NCI-H187 treated with DMSO at 0.1 percent for 48 hours (cell line): ENCODE measurements around the gene ENDOD1.

ENCODE experiments used
- DNase-seq: peaks from one replicate; lab custom pipeline; 2025; lab: John Stamatoyannopoulos, UW

The ENDOD1 gene

GRCh38 chr11:95143106-95143681 is 53.5 kb downstream of the ENDOD1 start:
- no peak for DNase-seq

GRCh38 chr11:95144313-95145235 is 54.9 kb downstream of the ENDOD1 start:
- DNase-seq, result no peak

- no peak for DNase-seq
Observed at GRCh38 chr11:95145430-95146060, 55.9 kb downstream of the ENDOD1 start.

DNA sequence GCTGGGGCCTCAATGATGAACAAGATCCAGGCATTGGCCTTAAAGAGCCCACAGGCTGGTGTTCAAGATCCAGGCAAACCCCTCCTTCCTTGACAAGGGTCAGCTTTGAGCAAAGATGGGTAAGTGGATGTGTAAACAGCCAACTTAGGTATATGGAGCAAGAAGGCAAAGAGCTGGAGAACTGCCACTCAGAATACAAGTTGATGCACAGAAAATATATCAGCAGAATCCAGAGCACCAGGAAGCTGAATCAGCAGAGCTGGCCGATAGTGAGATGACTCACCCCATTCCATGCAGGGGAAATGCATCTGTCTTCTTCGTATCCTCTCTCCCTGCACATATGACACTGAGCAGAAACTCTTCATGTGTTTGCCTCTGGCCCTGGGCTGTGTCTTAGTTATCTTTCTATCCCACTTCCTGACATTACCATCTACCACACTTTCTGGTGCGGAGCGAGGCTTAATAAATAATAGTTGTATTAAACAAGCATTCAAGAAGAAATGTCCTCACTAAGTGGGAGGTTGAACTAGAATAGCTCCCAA is 57.8 kb downstream of the ENDOD1 start:
- no peak for DNase-seq

GRCh38 chr11:95148406-95148805 is 58.8 kb downstream of the ENDOD1 start:
- no peak for DNase-seq

GRCh38 chr11:95148938-95149337 is 59.3 kb downstream of the ENDOD1 start:
- no peak for DNase-seq

- DNase-seq, result no peak
Observed at GRCh38 chr11:95149651-95150364, 60.2 kb downstream of the ENDOD1 start.

DNA sequence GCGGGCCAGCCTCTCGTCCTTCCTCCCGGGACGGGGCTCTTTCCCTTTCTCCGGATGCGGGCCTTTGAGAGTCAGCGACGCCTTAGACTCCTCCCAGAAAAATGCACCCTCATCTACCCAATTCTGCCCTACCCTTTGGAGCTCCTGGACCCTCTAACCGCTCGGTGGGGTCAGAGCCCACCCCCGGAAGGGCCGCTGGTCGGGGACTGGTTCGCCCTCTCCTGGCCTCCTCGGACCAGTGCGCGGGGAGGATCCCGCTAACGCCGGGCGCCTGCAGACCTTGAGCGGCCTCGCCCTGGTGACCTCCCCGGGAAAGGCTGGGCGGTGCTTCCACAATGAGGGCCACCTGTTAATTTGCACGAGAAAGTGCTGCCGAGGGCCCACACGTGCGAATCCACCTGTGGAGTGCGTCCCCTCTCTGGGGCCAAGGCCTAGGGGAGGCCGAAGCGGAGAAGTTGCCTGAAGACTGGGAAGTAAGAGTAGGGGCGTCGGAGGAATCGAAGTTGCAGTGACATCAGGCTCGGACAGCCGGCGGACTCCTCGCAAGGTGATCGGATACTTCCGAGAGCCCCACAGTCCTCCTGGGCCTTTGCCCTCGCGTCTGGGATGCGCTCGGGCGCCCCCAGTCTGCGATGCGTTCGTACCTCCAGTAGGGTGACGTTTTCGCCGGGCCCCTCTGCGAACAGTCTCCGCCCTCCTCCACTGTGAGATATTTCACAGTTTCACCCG is 61.5 kb downstream of the ENDOD1 start:
- DNase-seq, result peak; percentile 31

DNA sequence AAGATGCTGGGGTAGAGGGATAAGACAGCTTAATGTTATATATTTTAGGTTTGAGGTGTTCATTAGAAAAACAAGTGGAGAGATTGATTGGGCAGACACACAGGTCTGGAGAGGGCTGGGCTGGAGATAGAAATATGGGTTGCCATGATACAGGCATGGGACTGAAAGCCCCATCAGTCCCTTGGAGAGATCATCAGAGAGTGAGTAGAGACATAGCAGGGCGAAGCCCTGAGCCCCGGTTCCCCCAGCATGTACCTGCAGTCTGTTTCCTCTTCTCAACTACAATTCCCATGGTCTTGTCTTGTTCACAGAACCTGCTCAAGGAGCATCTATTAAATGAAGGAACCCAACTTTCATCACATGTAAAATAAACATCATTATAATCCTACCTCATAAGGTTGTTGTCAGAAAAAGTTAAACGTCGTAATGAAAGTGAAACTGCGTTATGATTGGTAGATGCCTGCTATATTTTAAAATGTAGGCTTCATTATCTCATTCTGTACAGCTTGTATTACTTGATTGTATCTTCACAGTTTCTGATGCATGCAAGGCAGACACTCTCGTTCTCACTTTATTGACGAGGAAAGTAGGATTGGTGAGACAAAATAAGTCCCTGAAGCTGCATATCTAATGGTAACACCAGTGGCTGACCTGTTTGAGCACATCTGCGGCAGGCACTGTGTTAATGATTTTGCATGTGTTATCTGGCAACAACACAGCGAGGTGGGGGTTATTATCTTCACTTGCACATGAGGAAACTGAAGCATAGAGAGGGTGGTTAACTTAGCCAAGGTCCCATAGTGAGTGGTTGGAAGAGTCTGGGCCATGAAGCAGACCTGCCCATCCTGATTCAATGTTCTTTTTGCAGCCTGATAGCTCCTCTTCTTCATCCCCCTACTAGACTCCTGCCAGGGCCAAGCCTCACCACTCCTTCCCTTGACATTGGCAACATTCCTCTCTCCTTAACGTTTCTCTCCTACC is 63.5 kb downstream of the ENDOD1 start:
- DNase-seq, result no peak

DNA sequence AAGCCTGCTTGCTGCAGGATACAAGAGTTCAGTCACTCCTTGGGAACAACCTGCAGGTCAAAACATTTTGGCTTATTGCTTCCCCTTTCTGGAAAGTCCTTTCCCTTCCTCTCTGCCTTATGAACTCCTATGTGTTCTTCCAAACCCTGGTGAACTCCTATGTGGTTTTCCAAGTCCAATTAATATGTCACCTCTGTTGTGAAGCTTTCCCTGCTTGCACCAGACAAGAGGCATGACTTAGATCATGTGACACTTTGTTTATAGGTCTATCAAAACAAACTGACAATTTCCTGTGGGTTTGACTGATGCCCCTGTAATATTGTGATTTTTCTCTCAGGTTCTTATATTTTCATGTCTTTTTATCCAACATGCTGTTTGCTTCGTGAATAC is 64.2 kb downstream of the ENDOD1 start:
- no peak for DNase-seq

- DNase-seq, result peak; percentile 8
Observed at GRCh38 chr11:95154514-95154913, 64.9 kb downstream of the ENDOD1 start.

DNA sequence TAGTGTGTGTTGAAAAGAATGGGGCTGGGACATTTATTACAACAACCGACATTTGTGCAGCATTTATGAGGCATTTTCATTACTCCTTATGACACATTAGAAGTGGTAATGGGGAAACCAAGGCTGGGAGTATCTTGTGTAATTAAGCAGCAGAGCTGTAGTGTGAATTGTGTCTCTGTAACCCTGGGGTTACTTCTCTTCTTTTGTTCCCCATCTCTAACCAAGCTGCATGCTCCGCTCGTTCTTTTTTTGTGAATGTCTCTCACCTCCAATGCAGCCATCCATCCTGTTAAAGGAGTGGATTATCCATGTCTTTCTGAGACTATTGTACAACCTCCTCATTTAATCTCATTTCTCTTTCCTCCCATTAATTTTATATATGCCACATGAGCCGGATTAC is 65.7 kb downstream of the ENDOD1 start:
- no peak for DNase-seq

DNA sequence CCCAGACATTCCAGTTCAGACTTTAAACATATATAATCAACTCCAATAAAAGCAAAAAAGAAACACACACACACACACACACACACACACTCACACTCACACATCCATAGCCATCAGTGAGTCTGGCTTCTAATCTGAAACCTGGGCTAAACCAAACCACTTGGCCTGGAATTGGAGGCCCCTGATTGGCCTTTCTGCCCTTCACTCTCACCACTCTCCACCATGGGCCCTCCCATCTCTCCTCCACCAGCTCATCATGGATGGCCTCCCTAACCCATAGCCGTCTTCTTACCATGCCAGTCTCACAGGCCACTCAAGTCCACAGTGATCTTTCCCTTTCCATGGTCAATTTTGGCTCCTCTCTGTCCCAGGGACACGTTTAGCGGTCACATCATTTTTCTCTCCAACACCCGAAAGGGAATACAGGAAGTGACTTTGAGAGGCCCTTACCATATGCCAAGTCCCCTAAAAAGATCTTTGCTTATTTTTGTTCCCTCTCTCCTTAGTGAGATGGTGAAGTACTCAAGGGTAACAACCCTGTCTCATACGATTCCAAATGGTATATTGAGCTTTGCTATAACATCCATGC is 66.6 kb downstream of the ENDOD1 start:
- DNase-seq, result no peak

- DNase-seq, result no peak
Observed at GRCh38 chr11:95156916-95157541, 67.4 kb downstream of the ENDOD1 start.

DNA sequence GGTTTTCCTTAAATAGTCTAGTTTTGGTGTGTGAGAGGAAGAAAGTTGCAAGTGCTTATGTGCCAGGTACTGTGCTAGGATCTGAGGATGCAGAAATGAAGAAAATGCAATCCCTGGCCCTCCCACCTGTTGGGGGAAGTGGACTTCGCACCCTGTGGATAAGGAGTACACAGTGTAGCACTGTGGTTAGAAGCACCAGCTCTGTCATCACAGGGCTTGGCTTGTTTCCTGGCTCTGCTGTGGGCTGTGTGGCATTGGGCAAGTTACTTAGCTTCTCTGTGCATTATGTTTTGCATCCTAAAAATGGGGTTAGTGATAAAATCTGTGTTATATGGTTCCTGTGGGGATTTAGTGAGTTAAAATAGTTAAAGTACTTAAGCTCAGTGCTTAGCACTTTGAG is 68.2 kb downstream of the ENDOD1 start:
- DNase-seq, result no peak

- no peak for DNase-seq
Observed at GRCh38 chr11:95161248-95161647, 71.6 kb downstream of the ENDOD1 start.

- no peak for DNase-seq
Observed at GRCh38 chr11:95163106-95163505, 73.5 kb downstream of the ENDOD1 start.

DNA sequence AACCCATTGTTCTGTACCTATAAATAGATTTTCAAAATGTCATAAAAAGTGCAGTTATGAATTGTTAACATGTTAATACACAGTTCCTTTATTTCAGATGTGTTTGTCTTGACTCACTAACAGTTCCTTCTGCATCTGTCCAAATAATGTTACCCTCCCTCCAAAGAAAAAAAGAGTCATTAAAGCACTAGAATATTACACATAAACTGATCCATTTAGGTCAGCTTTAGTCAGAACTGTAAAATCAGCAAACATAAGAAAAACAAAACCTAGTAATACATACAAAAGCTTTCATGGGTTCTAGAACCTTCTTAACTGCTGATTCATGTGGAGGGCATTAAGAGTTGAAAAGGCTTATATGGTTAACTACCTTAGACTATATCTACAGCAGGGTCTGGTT is 76.0 kb downstream of the ENDOD1 start:
- no peak for DNase-seq

DNA sequence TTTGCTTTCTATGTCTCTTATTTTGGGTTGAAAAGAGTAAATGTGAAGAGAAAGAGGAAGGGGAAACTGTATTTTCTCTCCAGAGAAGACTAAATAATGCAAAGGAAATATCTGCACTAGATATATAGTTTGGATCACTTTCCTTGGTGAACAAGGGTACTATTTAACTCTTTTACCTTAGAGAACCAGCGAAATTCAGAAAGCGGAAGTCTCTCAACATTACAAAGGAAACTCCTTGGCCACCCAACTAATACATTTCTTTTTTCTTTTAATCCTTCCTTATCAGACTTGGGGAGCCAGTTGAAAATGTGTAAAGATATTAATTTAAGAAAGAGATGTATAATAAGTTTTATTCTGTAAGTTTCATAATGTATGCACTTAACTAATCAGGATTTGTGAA is 77.1 kb downstream of the ENDOD1 start:
- no peak for DNase-seq
